GM18499 (cell line): ENCODE results near the gene GALNT12.

Experiments used
- ATAC-seq: cut with Tn5 transposase; IDR thresholded peaks from one replicate; pipeline ENCODE4 v1.9.1; 2021; ENCODE audit warnings: moderate number of reproducible peaks; ENCODE audit not compliant: insufficient read depth, unreplicated experiment

GALNT12 gene, protein sequence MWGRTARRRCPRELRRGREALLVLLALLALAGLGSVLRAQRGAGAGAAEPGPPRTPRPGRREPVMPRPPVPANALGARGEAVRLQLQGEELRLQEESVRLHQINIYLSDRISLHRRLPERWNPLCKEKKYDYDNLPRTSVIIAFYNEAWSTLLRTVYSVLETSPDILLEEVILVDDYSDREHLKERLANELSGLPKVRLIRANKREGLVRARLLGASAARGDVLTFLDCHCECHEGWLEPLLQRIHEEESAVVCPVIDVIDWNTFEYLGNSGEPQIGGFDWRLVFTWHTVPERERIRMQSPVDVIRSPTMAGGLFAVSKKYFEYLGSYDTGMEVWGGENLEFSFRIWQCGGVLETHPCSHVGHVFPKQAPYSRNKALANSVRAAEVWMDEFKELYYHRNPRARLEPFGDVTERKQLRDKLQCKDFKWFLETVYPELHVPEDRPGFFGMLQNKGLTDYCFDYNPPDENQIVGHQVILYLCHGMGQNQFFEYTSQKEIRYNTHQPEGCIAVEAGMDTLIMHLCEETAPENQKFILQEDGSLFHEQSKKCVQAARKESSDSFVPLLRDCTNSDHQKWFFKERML

DNA sequence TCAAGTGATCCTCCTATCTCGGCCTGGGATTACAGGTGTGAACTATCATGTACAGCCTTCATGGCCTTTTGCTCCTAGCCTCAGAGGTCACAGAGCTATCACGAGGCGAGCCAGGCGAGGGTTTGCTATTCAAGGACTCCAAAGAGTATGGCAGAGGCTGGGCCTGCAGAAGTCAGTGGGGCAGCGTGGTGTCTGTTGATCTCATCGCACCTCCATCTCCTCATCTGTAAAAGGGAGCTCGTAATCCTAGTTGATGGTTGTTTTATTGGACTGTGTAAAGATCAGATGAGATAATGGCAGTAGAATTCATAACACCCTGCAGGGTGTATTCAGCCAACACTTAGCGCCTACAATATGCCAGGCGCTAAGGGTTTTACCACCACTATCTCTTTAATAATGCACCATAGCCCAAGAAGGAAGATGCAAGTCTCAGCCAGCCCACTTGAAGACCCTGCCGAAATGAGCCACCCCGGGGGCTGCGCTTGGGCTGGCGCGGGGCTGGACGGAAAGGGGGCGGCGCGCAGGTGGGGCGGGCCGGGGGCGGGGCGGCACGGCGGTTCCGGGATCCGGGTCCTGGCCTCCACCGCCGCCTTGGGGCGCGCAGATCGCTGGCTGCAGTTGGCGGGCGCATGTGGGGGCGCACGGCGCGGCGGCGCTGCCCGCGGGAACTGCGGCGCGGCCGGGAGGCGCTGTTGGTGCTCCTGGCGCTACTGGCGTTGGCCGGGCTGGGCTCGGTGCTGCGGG lies at the start of gene GALNT12:
Gene GALNT12, plus strand, starts transcription at position 601 of the 744 bp plus-strand sequence. Its CDS starts 29 bp downstream, at position 630.
- ATAC-seq = no peak

DNA sequence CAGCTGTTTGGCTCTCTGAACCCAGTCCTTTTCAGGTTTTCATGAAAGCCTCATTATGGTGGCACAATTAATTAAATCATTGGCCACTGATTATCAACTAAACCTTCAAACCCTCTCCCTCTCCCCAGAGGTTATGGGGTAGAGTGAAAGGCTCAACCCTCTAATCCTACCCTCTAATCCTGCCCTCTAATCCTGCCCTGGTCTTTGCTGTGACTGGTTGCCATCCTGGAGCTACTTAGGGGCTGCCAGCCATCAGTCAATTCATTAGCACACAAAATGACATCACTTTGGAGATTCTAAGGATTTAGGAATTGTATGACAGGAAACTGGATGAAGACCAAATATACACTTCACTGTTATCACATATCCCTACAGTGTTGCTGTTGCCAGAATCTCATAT lies 47.2 kb upstream of the GALNT12 start:
- ATAC-seq = no peak

DNA sequence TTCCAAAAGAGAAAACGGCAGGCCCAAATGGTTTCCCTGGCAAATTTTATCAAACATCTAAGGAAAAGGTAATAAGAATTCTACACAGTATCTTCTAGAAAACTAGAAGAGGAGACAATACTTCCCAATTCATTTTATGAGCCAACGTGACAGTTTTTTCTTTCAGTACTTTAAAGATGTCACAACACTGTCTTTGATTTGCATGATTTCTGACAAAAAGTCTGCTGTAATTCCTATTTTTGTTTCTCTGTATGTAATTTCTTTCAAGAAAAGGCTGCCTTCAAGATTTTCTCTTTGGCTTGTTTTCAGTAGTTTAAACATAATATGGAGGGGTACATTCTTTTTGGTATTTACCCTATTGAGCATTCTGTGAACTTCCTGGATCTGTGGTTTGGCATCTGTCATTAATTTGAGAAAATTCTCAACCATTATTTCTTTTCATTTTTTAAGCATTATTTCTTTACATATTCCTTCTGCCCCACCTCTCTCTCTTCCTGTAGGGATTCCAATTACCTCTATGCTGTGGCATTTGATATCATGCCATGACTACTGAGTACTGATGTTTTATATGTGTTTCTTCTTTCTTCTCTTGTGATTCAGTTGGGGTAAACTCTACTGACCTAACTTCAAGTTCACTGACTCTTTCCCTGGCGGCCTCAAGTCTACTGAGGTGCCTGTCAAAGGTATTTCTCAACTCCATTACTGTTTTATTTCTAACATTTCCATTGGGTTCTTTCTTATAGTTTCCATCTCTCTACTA lies 43.3 kb upstream of the GALNT12 start:
- ATAC-seq = no peak

DNA sequence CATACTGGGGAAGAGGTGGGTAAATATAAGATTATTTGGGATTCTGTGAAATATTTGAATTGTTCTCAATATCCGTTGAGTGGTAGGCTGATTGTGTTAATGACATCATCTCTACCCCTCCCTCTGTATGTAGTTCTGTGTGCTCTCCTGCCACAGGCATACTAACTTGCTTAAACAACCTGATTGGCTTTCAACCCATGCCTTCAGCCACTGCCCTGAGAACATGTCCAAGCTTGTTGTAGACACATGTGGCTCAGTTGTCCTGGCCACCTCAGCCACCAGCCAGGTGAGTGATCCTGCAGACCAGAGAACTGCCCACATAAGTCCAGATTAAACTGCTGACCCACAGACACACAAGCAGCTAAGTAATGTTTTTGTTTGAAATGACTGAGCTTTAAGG lies 42.2 kb upstream of the GALNT12 start:
- ATAC-seq = no peak

DNA sequence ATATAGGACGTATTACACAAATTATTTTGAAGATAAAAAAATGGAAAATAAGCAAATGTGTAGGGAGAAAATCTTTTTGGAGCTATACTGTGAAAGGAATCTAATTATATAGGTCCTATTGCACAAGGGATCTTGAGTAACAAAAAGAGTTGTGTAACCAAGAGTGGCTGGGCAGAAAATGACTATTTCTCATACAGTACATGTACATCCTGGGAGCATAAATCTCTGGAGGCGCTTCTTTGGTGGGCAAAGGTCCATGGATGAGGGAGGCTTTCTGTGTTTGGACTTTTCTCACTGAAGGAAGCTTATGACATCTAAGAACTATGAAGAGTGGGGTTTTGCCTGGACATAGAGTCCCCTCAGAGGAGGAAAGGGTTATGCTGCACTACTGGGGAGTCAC lies 40.9 kb upstream of the GALNT12 start:
- no peak for ATAC-seq

DNA sequence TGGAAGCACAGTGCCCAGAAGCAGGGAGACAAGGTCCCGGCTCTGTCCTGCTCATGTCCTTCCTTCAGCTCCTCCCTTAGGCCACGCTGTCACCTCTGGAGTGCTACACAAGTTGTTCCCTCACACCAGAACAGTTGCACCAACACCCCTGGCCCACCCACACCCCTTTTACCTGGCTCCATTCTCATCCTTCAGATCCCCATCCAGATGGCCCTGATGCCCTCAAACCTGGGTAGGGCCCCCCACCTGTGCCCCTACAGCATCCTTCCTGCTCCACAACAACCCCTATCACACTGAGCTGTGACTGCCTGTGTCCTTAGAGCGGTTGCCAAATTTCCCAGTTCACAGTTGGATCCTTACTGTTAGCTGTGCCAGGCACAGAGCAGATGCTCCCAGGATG lies 40.3 kb upstream of the GALNT12 start:
- no peak for ATAC-seq

GRCh38 chr9:98767915-98768314 lies 39.6 kb upstream of the GALNT12 start:
- ATAC-seq = no peak

GRCh38 chr9:98768344-98768743 lies 39.1 kb upstream of the GALNT12 start:
- ATAC-seq = no peak

GRCh38 chr9:98770717-98771116 lies 36.8 kb upstream of the GALNT12 start:
- no peak for ATAC-seq

DNA sequence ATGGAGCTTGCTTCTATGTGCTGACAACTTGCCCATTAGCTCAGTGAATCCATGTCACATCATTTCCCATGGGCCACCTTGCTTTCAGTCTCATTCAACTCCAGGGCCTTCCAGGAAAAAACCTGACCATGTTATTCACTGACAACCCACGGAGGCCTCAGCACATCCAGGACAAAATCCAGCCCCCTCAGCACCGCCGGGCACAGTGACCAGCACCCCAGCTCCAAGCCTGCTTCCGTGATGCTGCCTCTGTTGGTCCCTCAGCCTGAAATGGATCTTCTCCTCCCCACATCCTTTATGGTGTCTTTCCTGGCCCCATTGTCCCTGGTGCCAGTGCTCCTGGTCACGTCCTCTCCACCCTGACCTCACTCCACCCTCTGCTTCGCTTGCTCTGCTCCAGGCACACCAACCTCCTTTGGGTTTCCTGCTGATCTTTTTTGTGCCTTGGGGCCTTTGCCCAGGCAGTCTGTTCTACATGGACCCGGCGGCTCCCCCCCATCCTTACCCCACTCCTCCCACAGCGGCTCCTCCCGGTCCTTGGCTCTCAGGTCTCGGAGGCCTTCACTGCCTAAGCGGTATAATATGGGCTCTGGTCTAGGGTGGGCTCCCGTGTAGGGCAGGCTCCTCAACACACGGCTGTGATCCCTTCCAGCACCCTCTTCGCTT lies 36.1 kb upstream of the GALNT12 start:
- ATAC-seq = no peak

GRCh38 chr9:98772364-98773155 lies 34.9 kb upstream of the GALNT12 start:
- ATAC-seq = no peak

GRCh38 chr9:98773721-98774120 lies 33.7 kb upstream of the GALNT12 start:
- no peak for ATAC-seq

DNA sequence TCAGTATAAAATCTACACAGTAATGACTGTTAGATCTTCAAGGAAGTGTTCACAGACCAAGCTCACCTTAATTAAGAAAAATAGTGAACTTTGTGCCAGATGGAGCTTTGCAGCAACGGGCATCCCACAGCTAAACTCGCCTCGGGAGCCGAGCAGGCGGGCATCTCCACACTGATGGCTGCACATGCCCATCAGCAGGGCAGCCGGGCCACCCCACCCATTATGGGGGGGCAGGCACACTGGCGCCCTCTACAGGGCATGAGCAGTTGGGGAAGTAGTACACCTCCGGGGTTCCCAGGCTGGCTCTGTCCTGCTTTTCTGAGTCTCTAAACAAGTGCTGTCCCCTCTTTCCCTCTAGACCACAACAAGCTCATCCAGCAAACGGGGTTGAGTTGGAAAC lies 32.7 kb upstream of the GALNT12 start:
- no peak for ATAC-seq

GRCh38 chr9:98775831-98776441 lies 31.5 kb upstream of the GALNT12 start:
- ATAC-seq = no peak

DNA sequence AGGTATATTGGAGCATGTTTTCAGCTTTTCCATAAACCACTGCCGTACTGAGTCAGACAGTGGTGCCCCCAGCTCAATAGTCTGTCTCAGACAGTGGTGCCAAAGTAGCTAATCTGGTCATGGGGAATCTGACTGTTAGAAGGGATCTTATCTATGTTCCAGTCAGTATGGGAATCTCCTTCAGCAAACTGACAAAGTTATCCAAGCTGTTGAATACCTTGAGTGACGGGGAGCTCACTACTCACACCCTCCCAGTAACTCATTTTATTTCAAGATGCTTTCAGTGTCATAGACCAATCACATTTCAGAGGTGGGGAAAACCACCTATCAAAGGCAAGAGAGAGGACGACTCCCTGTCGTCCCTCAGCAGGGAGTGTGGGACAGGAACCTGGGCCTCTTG lies 29.9 kb upstream of the GALNT12 start:
- ATAC-seq = no peak

GRCh38 chr9:98778251-98778650 lies 29.2 kb upstream of the GALNT12 start:
- no peak for ATAC-seq

DNA sequence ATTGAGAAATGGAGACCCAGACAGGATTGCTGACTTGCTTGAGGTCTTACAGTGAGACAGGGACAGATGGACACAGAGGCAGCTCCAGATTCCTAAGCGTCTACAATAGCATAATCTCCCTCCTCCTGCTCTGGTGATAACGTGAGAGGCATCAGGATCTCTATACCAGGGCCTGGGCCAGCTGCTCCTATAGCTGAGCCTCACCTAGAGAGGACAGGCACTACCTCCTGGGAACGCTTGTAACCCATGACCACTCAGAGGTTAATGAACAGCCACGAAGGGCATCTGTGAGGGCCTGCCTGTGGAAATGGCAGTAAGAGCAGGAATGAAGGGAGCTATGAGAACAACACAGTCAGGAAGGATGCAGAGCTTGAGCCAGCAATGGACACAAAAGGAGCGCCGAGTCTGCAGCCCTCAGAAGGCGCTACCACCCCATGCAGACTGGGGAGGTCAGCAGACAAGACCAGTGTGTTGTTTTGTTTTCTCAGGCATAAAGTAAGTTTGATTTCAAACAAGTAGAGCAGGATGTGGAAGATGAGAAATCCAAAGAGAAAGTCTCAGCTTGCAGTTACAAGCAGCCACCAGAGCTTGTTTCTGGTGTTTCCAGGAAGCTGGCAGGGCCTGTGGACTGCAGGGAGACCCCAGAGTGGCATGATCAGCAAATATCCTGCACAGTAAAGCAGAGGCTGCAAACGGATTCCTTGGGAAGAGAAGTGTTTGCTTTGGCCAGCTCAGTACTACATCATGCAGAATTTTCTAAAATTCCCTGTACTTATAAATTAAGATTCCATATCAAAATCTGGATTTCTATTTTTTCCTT lies 28.5 kb upstream of the GALNT12 start:
- ATAC-seq = no peak
